Endothelial cell (in vitro differentiated cells): ENCODE data around the gene FZD7. TPM values are rescaled to one million over a fixed set of nuclear protein-coding genes. Genes with fewer than 3 reads are reported as not detected.

Experiments
- DNase-seq: peaks from one replicate; pipeline ENCODE4 v3.0.0; 2021; ENCODE audit warnings: low spot score
- H3K27ac Mint-ChIP-seq: one replicate; pipeline ENCODE4 v1.8.0; 2021; ENCODE audit warnings: mixed read lengths, inconsistent platforms; ENCODE audit not compliant: unreplicated experiment
- H3K27me3 Mint-ChIP-seq: one replicate; pipeline ENCODE4 v1.8.0; 2021; ENCODE audit warnings: mild to moderate bottlenecking, moderate library complexity, mixed read lengths, inconsistent platforms; ENCODE audit not compliant: unreplicated experiment
- H3K36me3 Mint-ChIP-seq: one replicate; pipeline ENCODE4 v1.8.0; 2021; ENCODE audit warnings: mild to moderate bottlenecking, low read depth, mixed read lengths, inconsistent platforms; ENCODE audit not compliant: unreplicated experiment
- H3K4me1 Mint-ChIP-seq: one replicate; pipeline ENCODE4 v1.8.0; 2021; ENCODE audit warnings: mild to moderate bottlenecking, mixed read lengths, inconsistent platforms; ENCODE audit not compliant: unreplicated experiment
- H3K4me3 Mint-ChIP-seq: one replicate; pipeline ENCODE4 v1.8.0; 2021; ENCODE audit warnings: mild to moderate bottlenecking, mixed read lengths, inconsistent platforms; ENCODE audit not compliant: unreplicated experiment
- H3K9me3 Mint-ChIP-seq: one replicate; pipeline ENCODE4 v1.8.0; 2021; ENCODE audit warnings: mixed read lengths, inconsistent platforms; ENCODE audit not compliant: unreplicated experiment
- CTCF ChIP-seq: fragments of 200-600 bp; sonication (generic); IDR thresholded peaks from one replicate; pipeline ENCODE4 v1.5.0; 2021; ENCODE audit warnings: antibody characterized with exemption; ENCODE audit not compliant: unreplicated experiment
- total RNA-seq: library from RNA; stranded (reverse); fragmentation: NEBNext Ultra II Directional; extraction: Animal tissue kit (Norgen Biotek cat#: 25700); gene quantifications from one replicate; pipeline ENCODE4 v1.2.1, GENCODE V29; 2021; ENCODE audit not compliant: unreplicated experiment

The FZD7 gene
- total RNA-seq, 1 donor from 2014 or later, result 42.2 TPM

- TF ChIP-seq CTCF, result no peak
- no peak within 1 kb of the TSS for H3K4me3 Mint-ChIP-seq
- peak within 1 kb of the TSS; percentile 44 for H3K27ac Mint-ChIP-seq
- no peaks in the 10 kb centered on the region for H3K36me3 Mint-ChIP-seq
- H3K9me3 Mint-ChIP-seq, result no peaks in the 10 kb centered on the region
- peaks cover 3% of the 10 kb centered on the region for H3K27me3 Mint-ChIP-seq
- peak; percentile 34 for DNase-seq
- H3K4me1 Mint-ChIP-seq, result peaks cover 4% of the 10 kb centered on the region
These were observed 39.2 kb downstream of the FZD7 start, which contains the start of gene KIAA2012 for GRCh38 chr2:202072737-202073401. Gene KIAA2012 (plus strand): TSS chr2:202073255. CDS start chr2:202073628, 373 bp downstream.

GRCh38 chr2:202074324-202074723 lies 40.7 kb downstream of the FZD7 start:
- Mint-ChIP-seq H3K36me3 (no peaks in the 10 kb centered on the region), H3K4me3 (no peak overlapping the region), H3K9me3 (no peaks in the 10 kb centered on the region), H3K4me1 (peaks cover 4% of the 10 kb centered on the region), H3K27me3 (peaks cover 3% of the 10 kb centered on the region), H3K27ac (no peak overlapping the region)
- no peak for DNase-seq
- TF ChIP-seq CTCF, result no peak

GRCh38 chr2:202079310-202079709 lies 45.7 kb downstream of the FZD7 start:
- DNase-seq, result no peak
- Mint-ChIP-seq H3K4me3 (no peak overlapping the region), H3K36me3 (peaks cover 7% of the 10 kb centered on the region), H3K4me1 (peaks cover 2% of the 10 kb centered on the region), H3K27me3 (no peaks in the 10 kb centered on the region), H3K9me3 (no peaks in the 10 kb centered on the region), H3K27ac (no peak overlapping the region)
- TF ChIP-seq CTCF, result no peak

- no peak overlapping the region for H3K27ac Mint-ChIP-seq
- H3K4me1 Mint-ChIP-seq, result peaks cover 14% of the 10 kb centered on the region
- peaks cover 7% of the 10 kb centered on the region for H3K36me3 Mint-ChIP-seq
- H3K27me3 Mint-ChIP-seq, result peaks cover 2% of the 10 kb centered on the region
- no peak for DNase-seq
- no peak overlapping the region for H3K4me3 Mint-ChIP-seq
- H3K9me3 Mint-ChIP-seq, result no peaks in the 10 kb centered on the region
- no peak for TF ChIP-seq CTCF
These were observed 50.6 kb downstream of the FZD7 start for GRCh38 chr2:202084265-202084664.

Other genes starting within 250 kb of the FZD7 start
- gene CDK15, start 227.3 kb upstream of the FZD7 start, total RNA-seq, result not detected
- 0.08 TPM for gene KIAA2012, start 39.4 kb downstream of the FZD7 start, total RNA-seq
- gene SUMO1, start 204.7 kb downstream of the FZD7 start, total RNA-seq, result 113 TPM
- gene NOP58, start 231.9 kb downstream of the FZD7 start, total RNA-seq, result 40.4 TPM